Central memory CD8-positive, alpha-beta T cell (primary cell): ENCODE measurements around the gene KSR1.
"Not testable (repeated sequence)": the region's sequence is repeated elsewhere in the genome, so short reads cannot be mapped to it uniquely, and the experiment has no call there.

ENCODE experiments used
- ATAC-seq: fragments of 150-1000 bp; cut with Tn5 transposase; replicated peaks from 2 replicates; pipeline ENCODE4 v1.10.0; 2022; ENCODE audit warnings: mild to moderate bottlenecking, moderate FRiP score, moderate number of reproducible peaks; ENCODE audit not compliant: poor library complexity, severe bottlenecking; ENCODE audit errors: extremely low read depth
- DNase-seq, 2 donors: peaks; one replicate each; pipeline ENCODE4 v3.0.0; 2021; ENCODE audit warnings: low spot score in 2 of 2
- H3K27ac Mint-ChIP-seq: one replicate; pipeline ENCODE4 v1.8.0; 2022; ENCODE audit warnings: low read depth, mild to moderate bottlenecking, moderate library complexity, mixed read lengths
- H3K27me3 Mint-ChIP-seq: one replicate; pipeline ENCODE4 v1.8.0; 2022; ENCODE audit warnings: mixed read lengths
- H3K36me3 Mint-ChIP-seq: one replicate; pipeline ENCODE4 v1.8.0; 2022; ENCODE audit warnings: mild to moderate bottlenecking, moderate library complexity, mixed read lengths; ENCODE audit not compliant: insufficient read depth
- H3K4me1 Mint-ChIP-seq: one replicate; pipeline ENCODE4 v1.8.0; 2022; ENCODE audit warnings: mixed read lengths
- H3K4me3 Mint-ChIP-seq: one replicate; pipeline ENCODE4 v1.8.0; 2022; ENCODE audit warnings: mild to moderate bottlenecking, moderate library complexity, mixed read lengths
- H3K9me3 Mint-ChIP-seq: one replicate; pipeline ENCODE4 v1.8.0; 2022; ENCODE audit warnings: mixed read lengths

Gene KSR1

DNA sequence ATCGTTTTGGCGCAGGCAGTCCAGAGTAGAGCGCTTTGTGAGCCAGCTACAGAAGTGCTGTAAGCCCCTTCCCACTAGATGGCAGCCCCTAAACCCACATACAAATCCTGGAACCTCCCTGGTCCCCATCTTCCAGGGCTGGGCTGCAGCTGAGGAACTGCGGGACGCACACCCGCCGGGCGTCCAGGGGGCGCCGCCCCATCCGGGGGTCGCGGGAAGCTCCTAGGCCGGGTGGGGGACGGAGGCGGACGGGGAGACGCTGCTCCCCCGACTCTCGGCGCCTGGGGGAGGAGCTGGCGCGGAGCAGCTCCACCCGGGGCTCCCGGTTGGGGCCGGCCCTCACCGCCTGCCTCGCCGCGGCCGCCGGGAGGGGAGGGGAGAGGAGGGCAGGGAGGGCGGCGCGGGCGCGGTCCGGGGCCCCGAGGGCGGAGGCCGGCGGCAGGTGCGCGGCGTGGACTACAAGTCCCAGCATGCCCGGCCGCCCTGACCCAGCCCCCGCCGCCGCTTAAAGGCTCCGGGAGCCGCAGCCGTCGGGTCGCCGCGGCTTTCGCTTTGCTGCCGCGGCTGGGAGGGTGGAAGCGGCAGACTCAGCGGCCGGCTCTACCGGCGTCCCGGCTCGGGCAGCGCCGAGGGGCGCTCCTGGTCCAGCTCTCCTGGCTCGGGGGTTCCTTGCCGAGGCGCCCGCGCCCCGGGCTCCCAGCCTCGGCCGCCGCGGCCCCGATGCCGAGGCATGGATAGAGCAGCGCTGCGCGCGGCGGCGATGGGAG is at the start of gene KSR1:
Gene KSR1, plus strand, starts transcription at position 535 of the 767 bp plus-strand sequence. Its CDS starts 196 bp downstream, at position 731.
- H3K9me3 Mint-ChIP-seq, result no peaks in the 10 kb centered on the region
- no peaks in the 10 kb centered on the region for H3K27me3 Mint-ChIP-seq

DNA sequence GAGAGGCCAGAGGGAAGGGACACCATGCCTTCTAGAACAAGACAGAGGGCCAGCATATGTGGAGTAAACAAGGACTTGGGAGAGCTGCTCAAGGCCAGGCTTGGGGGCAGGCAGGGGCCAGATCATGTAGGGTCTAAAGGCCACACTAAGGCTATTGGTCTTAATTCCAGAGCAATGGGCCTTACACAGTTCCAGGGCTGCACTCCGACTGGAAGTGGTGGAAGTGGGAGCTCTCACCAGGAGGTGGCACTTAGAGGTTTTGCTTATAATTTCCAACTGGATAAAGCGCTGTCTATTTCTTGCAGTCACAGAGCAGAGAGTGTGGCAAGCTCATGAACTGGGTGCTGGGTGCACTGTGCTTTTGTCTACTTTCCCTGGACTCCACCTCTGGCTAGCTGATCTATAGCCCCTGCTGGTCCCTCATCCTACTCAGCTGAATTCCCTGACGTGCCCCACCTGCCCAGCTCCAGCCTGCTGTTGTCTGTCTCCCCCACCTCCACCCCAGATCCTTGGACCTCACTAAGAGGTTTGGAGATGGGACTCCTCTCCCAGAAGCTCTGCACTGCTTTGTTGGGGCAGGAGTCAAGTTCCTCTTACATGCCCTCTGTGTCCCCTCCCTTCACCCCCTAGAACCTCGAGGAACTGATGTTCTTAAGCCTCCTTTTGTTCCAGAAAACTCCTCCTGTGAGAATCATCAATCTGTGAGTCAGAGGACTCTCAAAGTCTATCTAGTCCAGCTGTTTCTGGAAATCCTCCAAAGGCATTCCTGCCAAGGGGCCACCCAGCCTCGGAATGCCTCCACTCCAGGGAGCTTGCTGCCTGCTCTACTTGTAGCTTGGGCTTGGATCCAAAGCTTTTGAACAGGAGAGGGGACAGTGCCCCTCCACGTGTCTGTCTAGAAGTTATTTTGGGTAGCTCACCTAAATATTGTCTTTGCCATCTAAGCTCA is 48.1 kb upstream of the KSR1 start:
- DNase-seq, result no peak
- no peaks in the 10 kb centered on the region for H3K9me3 Mint-ChIP-seq
- no peak overlapping the region for H3K27ac Mint-ChIP-seq
- no peak overlapping the region for H3K4me3 Mint-ChIP-seq
- no peaks in the 10 kb centered on the region for H3K36me3 Mint-ChIP-seq
- peaks cover 10% of the 10 kb centered on the region for H3K27me3 Mint-ChIP-seq
- H3K4me1 Mint-ChIP-seq, result no peaks in the 10 kb centered on the region
- ATAC-seq, result no peak

More for the DNA sequence above, at the start of gene KSR1:
- ATAC-seq, result peak; percentile 91
- H3K4me3 Mint-ChIP-seq, result peak within 1 kb of the TSS; percentile 97
- DNase-seq, result peak; percentile 52 to 64
- H3K27ac Mint-ChIP-seq, result peak within 1 kb of the TSS; percentile 88
- peaks cover 3% of the 10 kb centered on the region for H3K36me3 Mint-ChIP-seq
- peaks cover 17% of the 10 kb centered on the region for H3K4me1 Mint-ChIP-seq

DNA sequence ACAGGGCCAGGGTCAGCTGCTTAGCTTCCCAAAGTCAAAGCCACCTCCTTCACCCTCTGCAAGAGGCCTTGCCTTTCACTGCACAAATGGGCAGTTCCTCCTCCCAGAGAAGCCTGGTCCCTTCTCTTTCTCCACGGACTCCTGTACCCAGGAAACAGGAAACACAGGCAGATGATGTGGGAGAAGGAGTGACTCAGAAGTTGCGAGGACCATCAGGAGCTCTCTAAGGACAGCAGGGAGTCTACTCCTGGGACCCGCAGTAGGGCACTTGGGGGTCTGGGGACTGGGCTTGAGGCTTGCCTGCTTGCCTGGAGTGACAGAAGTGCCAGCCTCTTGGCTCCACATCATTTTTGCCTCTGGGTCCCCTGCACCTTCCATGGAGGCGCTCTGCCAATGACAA is 47.4 kb upstream of the KSR1 start:
- Mint-ChIP-seq H3K36me3 (no peaks in the 10 kb centered on the region), H3K9me3 (no peaks in the 10 kb centered on the region), H3K4me1 (no peaks in the 10 kb centered on the region), H3K27ac (no peak overlapping the region), H3K4me3 (no peak overlapping the region), H3K27me3 (peaks cover 10% of the 10 kb centered on the region)
- no peak for DNase-seq
- no peak for ATAC-seq

DNA sequence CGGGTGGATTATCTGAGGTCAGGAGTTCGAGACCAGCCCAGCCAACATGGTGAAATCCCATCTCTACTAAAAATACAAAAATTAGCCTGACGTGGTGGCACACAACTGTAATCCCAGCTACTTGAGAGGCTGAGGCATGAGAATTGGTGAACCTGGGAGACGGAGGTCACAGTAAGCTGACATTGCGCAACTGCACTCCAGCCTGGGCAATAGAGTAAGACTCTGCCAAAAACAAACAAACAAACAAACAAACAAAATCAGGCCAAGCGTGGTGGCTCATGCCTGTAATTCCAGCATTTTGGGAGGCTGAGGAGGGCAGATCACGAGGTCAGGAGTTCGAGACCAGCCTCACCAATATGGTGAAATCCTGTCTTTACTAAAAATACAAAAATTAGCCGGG is 44.1 kb upstream of the KSR1 start:
- not testable (repeated sequence) for H3K27ac Mint-ChIP-seq, H3K36me3 Mint-ChIP-seq, DNase-seq, H3K4me3 Mint-ChIP-seq, ATAC-seq, H3K4me1 Mint-ChIP-seq, H3K9me3 Mint-ChIP-seq
- peaks cover 10% of the 10 kb centered on the region for H3K27me3 Mint-ChIP-seq

DNA sequence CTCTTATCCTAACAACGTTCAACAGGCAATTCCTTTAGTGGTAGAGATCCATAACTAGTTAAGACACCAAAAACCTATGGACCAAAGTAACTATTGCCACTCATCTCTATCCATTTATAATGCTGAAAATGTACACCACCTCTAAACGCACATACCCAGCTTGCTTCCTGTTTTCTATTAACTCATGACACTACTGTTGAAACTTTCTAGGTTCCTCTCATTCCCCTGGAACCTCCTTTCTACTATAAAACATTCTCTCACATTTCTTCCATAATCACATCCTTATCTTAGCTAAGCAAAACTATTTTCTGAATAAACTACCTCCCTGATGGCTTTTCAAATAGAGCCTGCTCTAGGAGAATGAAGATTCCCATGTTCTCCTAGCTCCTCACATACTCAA is 42.9 kb upstream of the KSR1 start:
- no peaks in the 10 kb centered on the region for H3K4me1 Mint-ChIP-seq
- no peaks in the 10 kb centered on the region for H3K36me3 Mint-ChIP-seq
- no peak overlapping the region for H3K27ac Mint-ChIP-seq
- no peak overlapping the region for H3K4me3 Mint-ChIP-seq
- ATAC-seq, result no peak
- H3K9me3 Mint-ChIP-seq, result no peaks in the 10 kb centered on the region
- DNase-seq, result no peak
- peaks cover 10% of the 10 kb centered on the region for H3K27me3 Mint-ChIP-seq

DNA sequence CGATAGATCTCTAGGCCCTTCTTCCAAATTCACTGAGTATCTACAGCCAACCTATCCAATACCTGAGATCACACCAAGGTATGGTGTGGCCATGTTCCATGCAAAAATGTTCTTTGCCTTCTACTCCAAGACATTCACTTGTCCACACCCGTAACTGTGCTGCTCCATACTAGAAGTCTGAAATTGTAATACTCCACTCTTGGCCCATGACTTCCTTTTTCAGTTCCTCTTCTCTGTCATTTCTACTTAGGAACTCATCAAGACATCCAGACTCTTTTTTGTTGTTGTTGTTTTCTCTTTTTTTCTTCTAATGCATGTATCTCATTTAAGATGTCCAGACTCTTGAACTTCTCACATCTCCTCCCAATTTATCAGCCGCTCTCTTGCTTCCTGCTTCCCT is 42.5 kb upstream of the KSR1 start:
- H3K27ac Mint-ChIP-seq, result no peak overlapping the region
- DNase-seq (no peak), ATAC-seq (no peak)
- no peaks in the 10 kb centered on the region for H3K9me3 Mint-ChIP-seq
- H3K36me3 Mint-ChIP-seq, result no peaks in the 10 kb centered on the region
- H3K4me1 Mint-ChIP-seq, result no peaks in the 10 kb centered on the region
- no peak overlapping the region for H3K4me3 Mint-ChIP-seq
- H3K27me3 Mint-ChIP-seq, result peaks cover 6% of the 10 kb centered on the region

DNA sequence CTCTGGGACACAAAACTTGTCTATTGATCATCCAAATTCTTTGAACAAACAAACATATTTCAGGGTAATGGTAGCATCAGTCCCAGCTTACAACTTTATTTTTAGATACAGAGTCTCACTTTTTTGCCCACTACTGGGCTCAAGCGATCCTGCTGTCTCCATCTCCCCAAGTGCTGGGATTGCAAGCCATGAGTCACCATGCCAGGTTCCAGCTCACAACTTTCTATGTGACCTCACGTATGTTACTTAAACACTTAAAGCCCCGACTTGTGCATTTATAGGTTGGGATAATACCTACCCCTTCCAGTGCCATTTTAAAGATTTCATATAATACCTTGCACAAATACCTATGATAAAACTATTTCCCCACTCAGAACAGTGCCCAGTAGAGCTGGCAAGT is 42.0 kb upstream of the KSR1 start:
- ATAC-seq (no peak), DNase-seq (no peak)
- Mint-ChIP-seq H3K4me1 (no peaks in the 10 kb centered on the region), H3K27ac (no peak overlapping the region), H3K36me3 (no peaks in the 10 kb centered on the region), H3K4me3 (no peak overlapping the region), H3K27me3 (peaks cover under 1% of the 10 kb centered on the region), H3K9me3 (no peaks in the 10 kb centered on the region)

DNA sequence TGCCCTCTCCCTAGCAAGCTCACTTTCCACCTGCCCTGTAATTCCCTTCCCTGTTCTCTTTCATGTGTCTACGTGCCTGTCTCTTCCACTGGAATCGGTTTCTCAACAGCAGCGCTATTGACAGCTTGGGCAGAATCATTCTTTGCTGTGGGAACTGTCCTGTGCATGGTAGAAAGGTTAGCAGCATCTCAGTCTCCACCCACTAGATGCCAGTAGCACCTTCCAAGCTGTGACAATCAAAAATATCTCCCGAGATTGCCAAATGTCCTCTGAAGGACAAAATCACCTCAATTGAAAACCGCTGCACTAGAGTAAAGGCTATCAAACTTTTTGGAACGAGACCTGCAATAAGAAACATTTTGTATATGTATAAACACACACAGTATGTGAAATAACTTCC is 41.6 kb upstream of the KSR1 start:
- Mint-ChIP-seq H3K36me3 (no peaks in the 10 kb centered on the region), H3K27me3 (no peaks in the 10 kb centered on the region), H3K27ac (no peak overlapping the region), H3K4me3 (no peak overlapping the region), H3K4me1 (no peaks in the 10 kb centered on the region), H3K9me3 (no peaks in the 10 kb centered on the region)
- ATAC-seq (no peak), DNase-seq (no peak)

DNA sequence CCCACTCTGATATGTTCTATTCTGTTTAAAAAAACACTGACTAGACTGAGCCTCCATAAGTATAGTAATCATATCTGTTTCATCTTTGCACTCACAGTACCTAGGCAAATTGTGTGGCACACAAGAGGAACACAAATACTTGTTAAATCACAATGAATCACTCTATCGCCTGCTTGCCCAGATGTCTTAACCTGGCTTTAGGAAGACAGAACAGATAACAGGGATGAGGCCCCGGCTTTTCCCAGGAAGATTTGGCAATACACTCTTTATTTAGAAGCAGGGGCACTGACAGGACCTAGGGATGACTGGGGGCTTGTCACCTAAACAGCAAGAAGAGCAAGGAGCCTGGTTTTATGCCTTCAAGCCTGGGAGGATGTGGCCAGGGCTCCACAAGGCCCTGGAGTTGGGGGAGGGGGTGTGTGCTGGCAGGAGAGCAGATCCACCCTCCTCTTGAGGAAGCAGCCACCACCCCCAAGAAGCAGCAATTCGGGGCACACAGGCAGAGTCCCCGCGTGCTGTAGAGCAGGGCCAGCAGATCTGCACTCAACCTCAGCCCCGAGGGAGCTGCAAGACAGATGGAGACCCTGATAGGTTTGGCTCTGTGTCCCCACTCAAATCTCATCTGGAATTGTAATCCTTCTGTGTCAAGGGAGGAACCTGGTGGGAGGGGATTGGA is 41.0 kb upstream of the KSR1 start:
- ATAC-seq, result no peak
- no peak for DNase-seq
- H3K9me3 Mint-ChIP-seq, result no peaks in the 10 kb centered on the region
- H3K4me1 Mint-ChIP-seq, result no peaks in the 10 kb centered on the region
- H3K4me3 Mint-ChIP-seq, result no peak overlapping the region
- no peaks in the 10 kb centered on the region for H3K27me3 Mint-ChIP-seq
- no peak overlapping the region for H3K27ac Mint-ChIP-seq
- no peaks in the 10 kb centered on the region for H3K36me3 Mint-ChIP-seq

DNA sequence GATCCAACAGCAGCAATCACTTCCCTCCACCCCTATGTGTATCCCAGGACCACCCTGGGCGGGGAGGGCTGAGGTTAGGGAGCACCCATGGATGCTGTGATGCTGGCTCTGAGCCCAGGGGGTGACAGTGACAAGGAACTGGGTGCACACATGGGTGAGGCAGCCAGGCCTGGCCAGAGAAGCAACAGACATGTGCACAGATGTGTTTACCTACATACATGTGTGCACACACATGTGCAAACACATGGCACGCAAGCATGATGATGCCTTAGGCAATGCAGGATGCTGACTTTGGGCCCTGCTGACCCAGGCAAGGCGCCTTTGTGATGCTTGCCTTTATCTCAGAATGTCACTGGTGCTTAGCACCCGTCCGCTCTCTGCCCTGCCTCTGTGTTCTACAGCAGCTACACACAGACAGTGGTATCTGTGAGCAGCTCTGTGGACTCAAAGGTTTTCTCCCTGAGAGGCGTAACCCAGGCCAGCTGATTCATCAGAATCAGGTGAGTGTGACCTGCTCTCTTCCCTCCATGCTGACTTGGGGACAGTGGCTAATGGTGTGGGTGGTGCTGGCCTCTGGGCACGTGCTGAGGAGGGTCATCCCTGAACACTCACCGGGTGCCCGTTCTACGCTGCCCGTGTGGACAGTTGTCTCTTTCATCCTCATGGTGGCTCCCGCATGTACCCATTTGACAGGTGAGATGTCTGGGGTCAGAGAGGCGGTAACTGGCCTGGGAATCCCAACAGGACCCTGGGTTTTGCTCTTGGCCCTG is 38.5 kb upstream of the KSR1 start:
- no peak for ATAC-seq
- H3K4me3 Mint-ChIP-seq, result no peak overlapping the region
- H3K36me3 Mint-ChIP-seq, result no peaks in the 10 kb centered on the region
- no peaks in the 10 kb centered on the region for H3K4me1 Mint-ChIP-seq
- no peaks in the 10 kb centered on the region for H3K27me3 Mint-ChIP-seq
- no peaks in the 10 kb centered on the region for H3K9me3 Mint-ChIP-seq
- no peak overlapping the region for H3K27ac Mint-ChIP-seq
- no peak for DNase-seq

DNA sequence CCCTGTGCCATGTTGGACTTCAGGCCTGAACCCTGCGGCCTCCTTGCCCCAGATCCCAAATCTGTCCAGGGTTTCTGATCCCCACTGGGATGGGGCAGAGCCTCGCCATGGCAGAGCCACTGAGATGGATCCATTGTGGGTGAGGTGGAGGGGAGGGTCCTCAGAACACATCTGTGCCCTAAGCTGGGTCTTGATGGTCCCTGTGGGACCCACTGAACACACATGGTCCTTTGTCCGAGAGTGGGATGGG is 38.0 kb upstream of the KSR1 start:
- H3K27me3 Mint-ChIP-seq, result no peaks in the 10 kb centered on the region
- H3K36me3 Mint-ChIP-seq, result no peaks in the 10 kb centered on the region
- no peak for DNase-seq
- H3K4me1 Mint-ChIP-seq, result no peaks in the 10 kb centered on the region
- ATAC-seq, result no peak
- H3K9me3 Mint-ChIP-seq, result no peaks in the 10 kb centered on the region
- no peak overlapping the region for H3K4me3 Mint-ChIP-seq
- no peak overlapping the region for H3K27ac Mint-ChIP-seq

DNA sequence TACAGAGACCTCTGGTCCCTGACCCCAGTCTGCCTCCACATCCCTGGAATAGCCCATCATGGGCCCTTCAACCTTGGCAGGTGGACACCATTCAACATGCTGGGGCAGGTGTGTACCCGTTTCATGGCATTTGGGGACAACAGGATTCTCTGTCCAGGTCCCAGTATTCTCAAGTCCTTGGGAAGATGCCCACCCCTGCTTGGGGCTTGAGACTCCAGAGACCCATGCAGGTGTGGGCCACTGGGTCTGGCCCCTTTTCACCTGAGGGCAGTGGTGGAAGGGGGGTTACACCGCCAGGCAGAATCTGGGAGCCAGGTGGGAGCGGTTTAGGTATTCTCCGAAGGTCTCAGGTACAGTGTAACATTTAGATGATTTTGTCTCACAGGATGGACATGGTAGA is 37.1 kb upstream of the KSR1 start:
- H3K36me3 Mint-ChIP-seq, result no peaks in the 10 kb centered on the region
- no peak overlapping the region for H3K4me3 Mint-ChIP-seq
- H3K4me1 Mint-ChIP-seq, result no peaks in the 10 kb centered on the region

More for the DNA sequence above, 37.1 kb upstream of the KSR1 start:
- H3K9me3 Mint-ChIP-seq, result no peaks in the 10 kb centered on the region
- DNase-seq (no peak), ATAC-seq (no peak)
- H3K27me3 Mint-ChIP-seq, result no peaks in the 10 kb centered on the region
- no peak overlapping the region for H3K27ac Mint-ChIP-seq
